CD14-positive monocyte (primary cell): ENCODE measurements around the gene PARP8. TPM values are rescaled to one million over a fixed set of nuclear protein-coding genes. Genes with fewer than 3 reads are reported as not detected.

Source experiments
- DNase-seq, 3 donors: peaks; one replicate each; pipeline ENCODE4 v3.0.0-alpha.2; 2011 to 2022
- H2AFZ ChIP-seq: 2 replicates; pipeline ENCODE4 v1.6.0; 2012; ENCODE audit warnings: mild to moderate bottlenecking, low read depth, low read length, inconsistent platforms; ENCODE audit not compliant: insufficient read depth, poor library complexity, severe bottlenecking
- H3K27ac ChIP-seq, 2 donors: 1 replicate in 1 of 2; 2 replicates in 1 of 2; pipeline ENCODE4 v1.5.1; 2012 to 2013; ENCODE audit warnings: low read length in 2 of 2, control low read depth in 1 of 2, inconsistent platforms in 1 of 2, low read depth in 1 of 2, mild to moderate bottlenecking in 1 of 2
- H3K27me3 ChIP-seq, 2 donors: one replicate each; pipeline versions ENCODE4 v1.6.0 to v1.6.1; 2011 to 2013; ENCODE audit warnings: low read length in 2 of 2; ENCODE audit not compliant: control insufficient read depth in 2 of 2, insufficient read depth in 2 of 2
- H3K36me3 ChIP-seq, 2 donors: replicated peaks in 1 of 2; 1 replicate in 1 of 2; 2 replicates in 1 of 2; pipeline versions ENCODE4 v1.5.1 to v1.6.1; 2012 to 2013; ENCODE audit warnings: low read length in 2 of 2, control low read depth in 1 of 2, inconsistent platforms in 1 of 2, mild to moderate bottlenecking in 1 of 2; ENCODE audit not compliant: insufficient read depth in 2 of 2, control insufficient read depth in 1 of 2
- H3K4me1 ChIP-seq, 2 donors: 1 replicate in 1 of 2; 2 replicates in 1 of 2; pipeline versions ENCODE4 v1.5.1 to v1.6.1; 2012 to 2013; ENCODE audit warnings: low read length in 2 of 2, control low read depth in 1 of 2, inconsistent platforms in 1 of 2, mild to moderate bottlenecking in 1 of 2, moderate library complexity in 1 of 2; ENCODE audit not compliant: insufficient read depth in 2 of 2, control insufficient read depth in 1 of 2
- H3K4me2 ChIP-seq: replicated peaks from 2 replicates; pipeline ENCODE3; 2012; ENCODE audit warnings: low read length, moderate library complexity, mild to moderate bottlenecking; ENCODE audit not compliant: poor library complexity, severe bottlenecking; ENCODE audit errors: extremely low read depth
- H3K4me3 ChIP-seq, 3 experiments: fragments of 200-600 bp in 1 of 3; sonication (generic) in 1 of 3; replicated peaks in 1 of 3; 1 replicate in 2 of 3; 2 replicates in 1 of 3; pipeline ENCODE4 v1.5.1; 2011 to 2013; ENCODE audit warnings: low read length in 3 of 3, mild to moderate bottlenecking in 3 of 3, control low read depth in 2 of 3, low read depth in 2 of 3, inconsistent platforms in 1 of 3, moderate library complexity in 1 of 3
- H3K79me2 ChIP-seq: 2 replicates; pipeline ENCODE4 v1.6.0; 2012; ENCODE audit warnings: mild to moderate bottlenecking, control low read depth, inconsistent platforms, low read length, moderate library complexity; ENCODE audit not compliant: insufficient read depth
- H3K9ac ChIP-seq: 2 replicates; pipeline ENCODE4 v1.6.0; 2017; ENCODE audit warnings: low read length, mild to moderate bottlenecking; ENCODE audit not compliant: insufficient read depth, poor library complexity, severe bottlenecking
- H3K9me3 ChIP-seq, 2 donors: replicated peaks in 1 of 2; 1 replicate in 1 of 2; 2 replicates in 1 of 2; pipeline versions ENCODE4 v1.5.1 to v1.6.1; 2012 to 2013; ENCODE audit warnings: low read length in 2 of 2, control low read depth in 1 of 2; ENCODE audit not compliant: control insufficient read depth in 1 of 2, insufficient read depth in 1 of 2
- H4K20me1 ChIP-seq: 2 replicates; pipeline ENCODE4 v1.6.0; 2012; ENCODE audit warnings: mild to moderate bottlenecking, low read length, control low read depth, moderate library complexity; ENCODE audit not compliant: insufficient read depth
- H3K27ac Mint-ChIP-seq, 7 donors: one replicate each; pipeline ENCODE4 v1.8.0; 2020; ENCODE audit warnings: mild to moderate bottlenecking in 7 of 7, mixed read lengths in 7 of 7, moderate library complexity in 6 of 7, inconsistent platforms in 2 of 7
- H3K27me3 Mint-ChIP-seq, 3 donors: one replicate each; pipeline ENCODE4 v1.8.0; 2021 to 2022; ENCODE audit warnings: low read depth in 3 of 3, mild to moderate bottlenecking in 3 of 3, mixed read lengths in 3 of 3, moderate library complexity in 3 of 3, inconsistent platforms in 1 of 3
- H3K36me3 Mint-ChIP-seq, 2 donors: one replicate each; pipeline ENCODE4 v1.8.0; 2020; ENCODE audit warnings: mixed read lengths in 2 of 2, inconsistent platforms in 1 of 2, mild to moderate bottlenecking in 1 of 2
- H3K4me1 Mint-ChIP-seq: one replicate; pipeline ENCODE4 v1.8.0; 2020; ENCODE audit warnings: mild to moderate bottlenecking, mixed read lengths
- H3K4me3 Mint-ChIP-seq, 2 donors: one replicate each; pipeline ENCODE4 v1.8.0; 2020; ENCODE audit warnings: mild to moderate bottlenecking in 2 of 2, mixed read lengths in 2 of 2, moderate library complexity in 1 of 2
- H3K9me3 Mint-ChIP-seq, 7 donors: one replicate each; pipeline ENCODE4 v1.8.0; 2020 to 2022; ENCODE audit warnings: mixed read lengths in 7 of 7, mild to moderate bottlenecking in 6 of 7, moderate library complexity in 6 of 7, inconsistent platforms in 2 of 7
- WGBS: methylation state at CpG from one replicate; pipeline ENCODE4 v1.1.5; 2013; ENCODE audit warnings: missing lambda C conversion rate; ENCODE audit not compliant: insufficient coverage; 5-methylcytosine and 5-hydroxymethylcytosine counted together
- intact Hi-C, 2 donors: fragments of 100-400 bp; cut with micrococcal nuclease; formaldehyde crosslinking; loops; one replicate each; pipeline versions ENCODE4 v1.15.0 to v1.15.1; 2023
- polyA plus RNA-seq, 3 donors: library from polyadenylated mRNA; depleted of rRNA in 1 of 3; unstranded in 2 of 3; stranded (reverse) in 1 of 3; fragments of 300-500 nt in 2 of 3; fragments of >200 nt in 1 of 3; fragmentation: Illumina TruSeq in 2 of 3; gene quantifications; 1 replicate in 2 of 3; 2 replicates in 1 of 3; pipeline ENCODE4 v1.2.3, GENCODE V29; 2012 to 2021
- TF ChIP-seq, protein P1 (sequence below): fragments of 200-600 bp; IDR thresholded peaks from one replicate; pipeline ENCODE4 v1.8.0; 2022; ENCODE audit warnings: antibody characterized with exemption, mild to moderate bottlenecking

PARP8 gene
- polyA plus RNA-seq, 3 donors, result 27.5 to 170 (median 40.6) TPM

DNA sequence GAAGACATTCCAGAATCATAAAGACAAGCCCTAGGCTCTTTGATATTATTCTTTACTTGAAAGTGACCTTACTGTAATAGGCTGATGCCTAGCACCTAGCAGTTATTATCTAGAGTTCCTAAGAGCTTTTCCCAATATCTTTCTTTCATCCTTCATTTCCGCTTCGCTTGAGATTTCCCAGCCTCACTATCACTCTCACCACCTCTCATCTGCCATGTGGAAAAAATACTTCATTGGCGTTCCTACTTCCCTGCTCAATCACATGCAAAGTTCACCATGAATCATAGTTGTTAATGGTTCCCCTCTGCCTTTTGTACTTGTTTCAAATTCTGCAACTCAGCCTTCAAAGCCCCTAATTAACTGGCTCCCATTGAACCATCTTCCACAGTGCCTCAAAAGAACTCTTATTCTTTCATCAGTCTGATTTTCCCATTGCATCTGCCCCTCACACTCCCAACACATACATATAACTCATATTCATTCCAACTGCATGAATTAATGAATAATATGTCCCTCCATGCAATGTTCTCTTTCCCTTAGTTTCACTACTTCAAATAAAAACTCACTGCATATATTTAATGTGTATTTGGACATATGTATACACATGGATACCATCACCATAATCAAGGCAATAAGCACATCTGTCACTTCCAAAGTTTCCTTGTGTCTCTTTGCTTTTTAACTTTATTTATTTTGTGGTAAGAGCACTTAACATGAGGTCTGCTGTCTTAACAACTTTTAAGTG, 221.6 kb downstream of the PARP8 start:
- peaks cover 0 to 10% (median 0%) of the 10 kb centered on the region in 7 donors for H3K9me3 Mint-ChIP-seq
- TF ChIP-seq, protein P1, sequence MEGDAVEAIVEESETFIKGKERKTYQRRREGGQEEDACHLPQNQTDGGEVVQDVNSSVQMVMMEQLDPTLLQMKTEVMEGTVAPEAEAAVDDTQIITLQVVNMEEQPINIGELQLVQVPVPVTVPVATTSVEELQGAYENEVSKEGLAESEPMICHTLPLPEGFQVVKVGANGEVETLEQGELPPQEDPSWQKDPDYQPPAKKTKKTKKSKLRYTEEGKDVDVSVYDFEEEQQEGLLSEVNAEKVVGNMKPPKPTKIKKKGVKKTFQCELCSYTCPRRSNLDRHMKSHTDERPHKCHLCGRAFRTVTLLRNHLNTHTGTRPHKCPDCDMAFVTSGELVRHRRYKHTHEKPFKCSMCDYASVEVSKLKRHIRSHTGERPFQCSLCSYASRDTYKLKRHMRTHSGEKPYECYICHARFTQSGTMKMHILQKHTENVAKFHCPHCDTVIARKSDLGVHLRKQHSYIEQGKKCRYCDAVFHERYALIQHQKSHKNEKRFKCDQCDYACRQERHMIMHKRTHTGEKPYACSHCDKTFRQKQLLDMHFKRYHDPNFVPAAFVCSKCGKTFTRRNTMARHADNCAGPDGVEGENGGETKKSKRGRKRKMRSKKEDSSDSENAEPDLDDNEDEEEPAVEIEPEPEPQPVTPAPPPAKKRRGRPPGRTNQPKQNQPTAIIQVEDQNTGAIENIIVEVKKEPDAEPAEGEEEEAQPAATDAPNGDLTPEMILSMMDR, result no peak
- Histone ChIP-seq H4K20me1 (no peaks in the 10 kb centered on the region), H3K4me3 (no peak overlapping the region), H3K4me2 (no peak overlapping the region), H3K4me1 (no peaks in the 10 kb centered on the region), H3K27me3 (peaks cover 3 to 4% of the 10 kb centered on the region in 2 donors), H3K9ac (no peak overlapping the region), H3K27ac (no peak overlapping the region), H3K9me3 (no peaks in the 10 kb centered on the region), H2AFZ (no peak overlapping the region), H3K36me3 (no peaks in the 10 kb centered on the region), H3K79me2 (no peaks in the 10 kb centered on the region)
- no peak for DNase-seq
- H3K4me1 Mint-ChIP-seq, result no peaks in the 10 kb centered on the region
- WGBS, result 97% methylated on average over 3 of the region's 3 CpGs
- intact Hi-C loops, result no loop called here
- H3K27me3 Mint-ChIP-seq, result peaks cover 2 to 10% (median 4%) of the 10 kb centered on the region in 3 donors
- H3K36me3 Mint-ChIP-seq, result no peaks in the 10 kb centered on the region
- no peak overlapping the region for H3K4me3 Mint-ChIP-seq
- H3K27ac Mint-ChIP-seq, result no peak overlapping the region

- Histone ChIP-seq H3K27me3 (peaks cover 3 to 4% of the 10 kb centered on the region in 2 donors), H3K27ac (no peak overlapping the region), H3K36me3 (no peaks in the 10 kb centered on the region), H3K79me2 (no peaks in the 10 kb centered on the region), H4K20me1 (no peaks in the 10 kb centered on the region), H2AFZ (no peak overlapping the region), H3K9ac (no peak overlapping the region), H3K9me3 (no peaks in the 10 kb centered on the region), H3K4me3 (no peak overlapping the region), H3K4me2 (no peak overlapping the region), H3K4me1 (no peaks in the 10 kb centered on the region)
- intact Hi-C loops, result no loop called here
- Mint-ChIP-seq H3K36me3 (no peaks in the 10 kb centered on the region), H3K4me1 (no peaks in the 10 kb centered on the region), H3K9me3 (peaks cover 0 to 10% (median 0%) of the 10 kb centered on the region in 7 donors), H3K27me3 (peaks cover 2 to 10% (median 4%) of the 10 kb centered on the region in 3 donors), H3K27ac (no peak overlapping the region), H3K4me3 (no peak overlapping the region)
- no peak for DNase-seq
- TF ChIP-seq, protein P1, result no peak
- no CpG with 5 or more reads among the region's 1 CpG for WGBS
These were observed 222.3 kb downstream of the PARP8 start for GRCh38 chr5:50888751-50889150.
